GM12878 (cell line): ENCODE data around the gene RNU11. TPM values are rescaled to one million over a fixed set of nuclear protein-coding genes. Genes with fewer than 3 reads are reported as not detected.

Source experiments
- ATAC-seq: fragments of 200-7000 bp; cut with Tn5 transposase; 3 replicates; pipeline ENCODE4 v1.9.1; 2020; ENCODE audit warnings: mild to moderate bottlenecking, moderate library complexity
- BruUV-seq: library from RNA; stranded (reverse); fragments of 400-500 nt; replicated peaks from 2 replicates; lab custom pipeline; 2021; lab: Mats Ljungman, UMichigan
- CTCF ChIA-PET: fragments of 300-600 bp; sonication (Branson Sonifier 250); formaldehyde crosslinking; extraction: SDS; loops from one replicate; lab custom pipeline; 2021; ENCODE audit warnings: inconsistent platforms; lab: Yijun Ruan, JAX
- POLR2A ChIA-PET: fragments of 350-600 bp; formaldehyde crosslinking; extraction: SDS; loops from one replicate; lab custom pipeline; 2021; ENCODE audit warnings: inconsistent platforms; lab: Charles Lee
- RAD21 ChIA-PET: fragments of 300-600 bp; sonication (Branson Sonifier 250); formaldehyde crosslinking; loops from one replicate; lab custom pipeline; 2023; ENCODE audit warnings: antibody characterized with exemption; ENCODE audit not compliant: unreplicated experiment; lab: Charles Lee
- SMC1A ChIA-PET: fragments of 300-600 bp; sonication (Branson Sonifier 250); formaldehyde crosslinking; loops from one replicate; lab custom pipeline; 2023; ENCODE audit not compliant: unreplicated experiment, uncharacterized antibody; lab: Charles Lee
- DNase-seq: peaks from one replicate; pipeline ENCODE4 v3.0.0-alpha.2; 2011; ENCODE audit warnings: low read depth, low spot score
- FAIRE-seq: peaks from 3 replicates; lab custom pipeline; 2011; peaks lifted over from hg19 to GRCh38; lab: Jason Lieb, UNC
- H2AFZ ChIP-seq: 2 replicates; pipeline ENCODE4 v1.6.0; 2011; ENCODE audit warnings: low read depth, low read length, control low read depth; ENCODE audit not compliant: control insufficient read depth
- H3K27ac ChIP-seq: 2 replicates; pipeline ENCODE4 v1.5.1; 2011; ENCODE audit warnings: control low read depth; ENCODE audit not compliant: control insufficient read depth, insufficient read depth
- H3K27me3 ChIP-seq, 2 experiments: replicated peaks in 1 of 2; 2 replicates each; pipeline versions ENCODE4 v1.6.0 to v1.6.1; 2011; ENCODE audit warnings: low read length in 1 of 2; ENCODE audit not compliant: control insufficient read depth in 2 of 2, insufficient read depth in 2 of 2
- H3K36me3 ChIP-seq, 2 experiments: 2 replicates each; pipeline ENCODE4 v1.5.1; 2011; ENCODE audit warnings: low read length in 1 of 2; ENCODE audit not compliant: control insufficient read depth in 2 of 2, insufficient read depth in 2 of 2
- H3K4me1 ChIP-seq: 2 replicates; pipeline ENCODE4 v1.6.1; 2011; ENCODE audit warnings: mild to moderate bottlenecking, low read length, moderate library complexity, mixed read lengths; ENCODE audit not compliant: control insufficient read depth, insufficient read depth
- H3K4me2 ChIP-seq: 2 replicates; pipeline ENCODE4 v1.6.0; 2011; ENCODE audit warnings: control low read depth; ENCODE audit not compliant: control insufficient read depth, insufficient read depth
- H3K4me3 ChIP-seq: fragments of 200-600 bp; sonication (generic); 2 replicates; pipeline ENCODE4 v1.5.1; 2016
- H3K79me2 ChIP-seq: 2 replicates; pipeline ENCODE4 v1.6.0; 2011; ENCODE audit warnings: low read length; ENCODE audit not compliant: control insufficient read depth, insufficient read depth
- H3K9ac ChIP-seq: 2 replicates; pipeline ENCODE4 v1.8.0; 2011; ENCODE audit warnings: low read length, control low read depth, mixed read lengths; ENCODE audit not compliant: control insufficient read depth, insufficient read depth
- H3K9me3 ChIP-seq: replicated peaks from 3 replicates; pipeline ENCODE4 v1.5.1; 2011; ENCODE audit warnings: mild to moderate bottlenecking, low read length; ENCODE audit not compliant: control insufficient read depth, insufficient read depth
- H4K20me1 ChIP-seq: 2 replicates; pipeline ENCODE4 v1.6.0; 2011; ENCODE audit not compliant: control insufficient read depth, insufficient read depth
- EED ChIP-seq: sonication (generic); IDR thresholded peaks from 2 replicates; pipeline ENCODE4 v1.6.1; 2016; ENCODE audit warnings: antibody characterized with exemption, low read depth
- EGR1 ChIP-seq, 2 experiments: IDR thresholded peaks; 1 replicate in 1 of 2; 2 replicates in 1 of 2; pipeline ENCODE4 v1.6.1; 2011 to 2012; ENCODE audit warnings: low read depth in 2 of 2, low read length in 2 of 2, borderline replicate concordance in 1 of 2, mild to moderate bottlenecking in 1 of 2, moderate library complexity in 1 of 2
- LARP7 ChIP-seq: fragments of 450-650 bp; IDR thresholded peaks from 2 replicates; pipeline ENCODE4 v1.6.1; 2017; ENCODE audit warnings: mild to moderate bottlenecking
- WGBS: methylation state at CpG from one replicate; pipeline ENCODE4 v1.1.6; 2016; ENCODE audit warnings: low lambda C conversion rate; ENCODE audit not compliant: insufficient replicate concordance, insufficient coverage; ENCODE audit errors: missing lambda C conversion rate; 5-methylcytosine and 5-hydroxymethylcytosine counted together
- in situ Hi-C: fragments of 300-500 bp; cut with MboI; formaldehyde crosslinking; loops from 9 replicates; pipeline ENCODE4 v1.14.3; 2018; ENCODE audit warnings: mixed read lengths
- intact Hi-C: fragments of 100-400 bp; cut with micrococcal nuclease; formaldehyde crosslinking; loops from one replicate; pipeline ENCODE4 v1.14.2; 2022; ENCODE audit not compliant: unreplicated experiment
- polyA plus RNA-seq, 11 experiments: library from polyadenylated mRNA; depleted of rRNA in 4 of 11; unstranded in 6 of 11; stranded (reverse) in 5 of 11; fragments of >200 nt; fragmentation: Nextera tagmentation in 4 of 11; fragmentation: Illumina TruSeq in 1 of 11; extraction: Ambion mirVana in 4 of 11; extraction: Trizol in 1 of 11; gene quantifications; 1 replicate in 1 of 11; 2 replicates in 10 of 11; pipeline versions ENCODE4 v1.2.1 to v1.2.3, GENCODE V29; 2011 to 2016; ENCODE audit warnings: inconsistent platforms in 2 of 11, missing spikeins in 2 of 11, low read depth in 1 of 11
- total RNA-seq, 4 experiments: library from RNA; depleted of rRNA in 3 of 4; stranded (reverse); fragments of >200 nt in 3 of 4; fragmentation: Illumina TruSeq in 1 of 4; extraction: Trizol in 1 of 4; gene quantifications; 2 replicates each; pipeline versions ENCODE4 v1.2.1 to v1.2.3, GENCODE V29; 2013 to 2021

Gene RNU11
- total and polyA plus RNA-seq, 10 of the 15 experiments (the other 5 are each of a cell fraction or from before 2014, with no cell fraction given) = under 0.01 TPM; not detected in 9

DNA sequence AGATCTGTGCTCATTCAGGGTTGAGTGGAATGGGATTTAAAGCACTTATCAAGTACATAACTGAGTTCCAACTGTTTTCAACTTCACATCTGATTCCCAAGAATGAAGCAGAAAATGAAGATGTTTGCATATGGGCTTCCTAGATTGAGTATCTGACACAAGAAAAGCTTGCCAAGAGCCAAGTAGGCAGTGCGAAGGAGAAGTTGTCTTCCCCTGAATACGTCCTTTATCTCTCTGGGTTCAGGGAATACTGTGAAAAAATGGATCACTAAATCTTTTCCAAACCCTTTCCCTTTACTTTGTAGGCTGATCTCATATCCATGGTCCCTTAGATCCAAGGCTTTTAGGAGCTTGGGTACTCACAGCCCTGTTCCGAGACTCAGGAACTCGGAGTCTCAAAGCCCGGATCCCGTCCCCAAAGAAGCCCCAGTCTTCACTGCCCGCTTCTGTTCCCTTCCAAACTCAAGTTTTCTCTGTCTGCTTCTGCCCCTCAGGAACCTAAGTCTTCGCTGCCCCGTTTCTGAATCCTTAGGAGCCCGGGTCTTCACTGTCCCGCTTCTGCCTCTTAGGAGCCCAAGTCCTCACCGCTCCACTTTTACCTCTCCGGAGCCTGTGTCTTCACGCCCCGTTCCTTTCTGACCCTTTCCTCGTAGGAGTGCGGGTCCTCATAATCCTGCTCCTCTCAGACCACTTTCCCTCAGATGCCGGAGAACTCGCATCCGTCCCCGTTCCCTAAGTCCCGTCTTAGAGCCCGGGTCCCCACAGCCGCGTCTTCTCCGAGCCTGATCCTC, 6.1 kb upstream of the RNU11 start:
- intact Hi-C loops = loop anchor here (5.0 kb wide), 1 partner anchor 125 kb away; no protein-coding TSS in a partner anchor
- BruUV-seq = TSS peak; percentile 83
- peak overlapping the region; percentile 86 for H3K27ac ChIP-seq
- no peaks in the 10 kb centered on the region for H3K36me3 ChIP-seq
- no peak for TF ChIP-seq EGR1 (IDR thresholded peaks at IDR 0.05; ENCODE audit: borderline replicate concordance in 1 of 2, low read depth in 2 of 2, low read length in 2 of 2)
- 0 out of 2 replicates have a peak, but pooled peaks have one; percentile 4 for TF ChIP-seq EED
- TF ChIP-seq LARP7 = 0 out of 2 replicates have a peak, but pooled peaks have one; percentile 45
- TF ChIP-seq, all 136 proteins: peak for 2
- Histone ChIP-seq H2AFZ (peak overlapping the region; percentile 97), H4K20me1 (no peaks in the 10 kb centered on the region), H3K9me3 (no peaks in the 10 kb centered on the region), H3K4me3 (peak overlapping the region; percentile 90), H3K27me3 (no peaks in the 10 kb centered on the region), H3K79me2 (peaks cover 30% of the 10 kb centered on the region), H3K9ac (peak overlapping the region; percentile 95), H3K4me2 (peak overlapping the region; percentile 88), H3K4me1 (peaks cover 12% of the 10 kb centered on the region)
- POLR2A ChIA-PET = interaction anchor here (0.9 to 5.2 kb wide), 10 partner anchors 26 to 540 kb away, joined by 3 to 43 read pairs (median 8); partner anchors contain the start of genes GMEB1, SRSF4 and YTHDF2
- ATAC-seq (peak; percentile 31), DNase-seq (no peak), FAIRE-seq (no peak)
- 1% methylated on average over 26 of the region's 26 CpGs for WGBS
- CTCF ChIA-PET = interaction anchor here (1.0 to 3.8 kb wide), 11 partner anchors 26 to 540 kb away, joined by 3 to 31 read pairs (median 4); partner anchors contain the start of gene YTHDF2
- RAD21 ChIA-PET = interaction anchor here (0.8 to 3.1 kb wide), 13 partner anchors 26 to 560 kb away, joined by 3 to 26 read pairs (median 6); partner anchors contain the start of genes GMEB1 and YTHDF2
- in situ Hi-C loops = loop anchor here (5.0 kb wide), 1 partner anchor 235 kb away; no protein-coding TSS in a partner anchor
- SMC1A ChIA-PET = interaction anchor here (0.9 to 3.3 kb wide), 11 partner anchors 12 to 234 kb away, joined by 3 to 21 read pairs (median 5); partner anchors contain the start of genes GMEB1, TRNAU1AP and YTHDF2
